ENCODE results near the gene RYK.

The RYK gene

DNA sequence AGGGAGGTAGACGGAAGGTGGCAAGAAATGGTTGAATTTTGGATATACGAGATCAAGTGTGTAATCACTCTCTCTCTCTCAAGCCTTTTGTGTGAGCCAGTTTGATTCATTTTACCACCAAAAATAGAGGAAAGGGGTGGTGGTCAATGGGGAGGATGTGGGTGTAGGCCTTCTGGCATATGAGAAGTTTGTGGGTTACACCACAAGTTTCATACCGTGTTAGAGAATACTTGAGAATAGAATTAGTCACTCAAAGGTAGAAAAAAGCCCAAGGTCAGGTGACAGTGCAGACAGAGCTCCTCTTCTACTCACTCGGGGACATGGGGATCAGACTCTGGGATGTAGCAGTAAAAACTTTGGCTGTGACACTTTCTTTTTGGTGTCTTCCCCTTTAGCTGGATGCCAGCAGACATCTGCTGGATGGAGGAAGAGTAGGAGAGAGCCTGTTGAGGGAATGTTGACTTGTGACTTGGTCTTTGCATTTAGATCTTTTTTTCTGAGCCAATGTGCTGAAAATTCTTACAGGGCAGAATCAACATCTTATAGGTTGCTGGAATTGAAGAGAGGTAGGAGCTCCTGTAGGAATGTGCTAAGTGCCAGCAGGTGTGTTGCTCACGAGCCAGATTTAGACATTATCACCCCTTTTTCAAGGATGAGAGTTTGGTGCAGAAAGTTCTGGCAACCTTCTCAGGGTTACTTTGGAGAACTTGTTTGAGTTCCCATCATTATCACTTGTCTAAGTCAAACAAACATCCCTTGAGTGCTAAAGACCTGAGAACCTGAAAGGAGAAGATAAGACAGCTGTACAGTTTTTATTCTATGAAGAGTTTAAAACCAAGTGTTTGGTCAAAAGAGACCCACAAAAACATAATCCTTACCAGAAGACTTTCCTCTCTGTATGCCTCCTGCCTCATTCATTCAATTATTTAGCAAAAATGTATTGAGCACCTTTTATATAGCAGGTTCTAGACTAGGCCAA is 43.9 kb upstream of the RYK start:
- no peaks in the 10 kb centered on the region for H3K79me2 ChIP-seq (ENCODE audit: insufficient read depth, low read length)
- no peak overlapping the region for H3K4me3 ChIP-seq (ENCODE audit: low read depth in 1 of 2, low read length in 2 of 2)
- peak; percentile 55 for DNase-seq
- H3K36me3 ChIP-seq (ENCODE audit: insufficient read depth, low read length): no peaks in the 10 kb centered on the region
- no peak overlapping the region for H3K9ac ChIP-seq (ENCODE audit: low read depth, low read length)
- H3K27ac ChIP-seq (ENCODE audit: low read length): no peak overlapping the region
- no peaks in the 10 kb centered on the region for H3K27me3 ChIP-seq (ENCODE audit: insufficient read depth, low read length, poor library complexity)
- no peak for TF ChIP-seq CTCF (IDR thresholded peaks at IDR 0.05; ENCODE audit: borderline replicate concordance, extremely low read depth, low read length, poor library complexity, severe bottlenecking)
- TF ChIP-seq EZH2 (IDR thresholded peaks at IDR 0.05; ENCODE audit: borderline replicate concordance, low read depth, low read length, severe bottlenecking): no peak
- H3K4me1 ChIP-seq (ENCODE audit: insufficient read depth, low read length): peaks cover 9% of the 10 kb centered on the region
- H3K9me3 ChIP-seq (ENCODE audit: insufficient read depth, low read length, severe bottlenecking): no peaks in the 10 kb centered on the region
- H3K4me2 ChIP-seq (ENCODE audit: insufficient read depth, low read length): no peak overlapping the region
- H2AFZ ChIP-seq (ENCODE audit: low read depth, low read length): no peak overlapping the region
- peak; percentile 97 for ATAC-seq (ENCODE audit: insufficient read depth, low read depth)
- no peaks in the 10 kb centered on the region for H4K20me1 ChIP-seq (ENCODE audit: insufficient read depth, low read length)

DNA sequence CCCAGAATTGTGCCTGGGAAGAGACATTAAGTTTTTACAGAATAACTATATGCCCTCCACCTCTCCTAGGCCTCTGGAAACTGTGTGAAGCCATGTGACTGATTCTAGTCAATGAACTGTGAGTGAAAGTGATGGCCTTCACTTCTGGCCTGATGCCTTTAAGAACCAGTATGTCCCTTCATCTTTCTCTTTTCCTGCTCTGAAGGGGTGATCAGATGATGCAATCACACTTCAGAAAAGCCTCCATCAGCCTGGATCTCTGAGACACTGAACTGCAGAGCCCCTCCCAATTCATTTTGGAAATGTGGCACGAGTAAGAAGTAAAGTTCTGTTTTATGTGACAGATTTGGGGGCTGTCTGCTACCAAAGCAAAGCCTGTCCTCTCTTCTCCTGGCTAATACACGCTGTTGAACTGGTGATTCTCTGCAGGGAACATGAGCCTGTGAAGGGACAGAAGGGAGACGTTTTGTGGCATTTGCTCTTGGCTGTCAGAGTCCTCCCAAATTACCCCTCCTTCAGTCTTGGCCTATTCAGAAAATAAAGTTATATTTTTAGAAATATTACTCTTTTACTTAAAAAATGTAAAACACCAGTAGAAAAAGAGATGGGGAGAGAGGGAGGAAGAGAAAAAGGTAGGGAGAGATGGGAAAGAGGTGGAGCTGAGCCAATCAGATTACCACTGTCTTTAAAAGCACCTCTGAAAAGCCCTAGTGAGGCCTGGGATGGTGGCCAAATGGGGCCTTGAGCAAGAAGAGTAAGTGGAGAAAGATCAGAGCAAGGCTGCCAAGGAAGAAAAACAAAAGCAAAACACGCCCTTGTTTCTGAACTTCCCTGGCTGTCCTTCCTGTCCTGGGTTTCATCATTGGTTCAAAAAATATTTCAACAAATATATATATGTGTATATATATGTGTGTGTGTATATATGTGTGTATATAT is 40.9 kb upstream of the RYK start:
- Histone ChIP-seq H3K4me3 (ENCODE audit: low read depth in 1 of 2, low read length in 2 of 2) (no peak overlapping the region), H3K27ac (ENCODE audit: low read length) (no peak overlapping the region), H3K36me3 (ENCODE audit: insufficient read depth, low read length) (no peaks in the 10 kb centered on the region), H3K27me3 (ENCODE audit: insufficient read depth, low read length, poor library complexity) (no peaks in the 10 kb centered on the region), H4K20me1 (ENCODE audit: insufficient read depth, low read length) (no peaks in the 10 kb centered on the region), H3K4me2 (ENCODE audit: insufficient read depth, low read length) (no peak overlapping the region), H3K79me2 (ENCODE audit: insufficient read depth, low read length) (no peaks in the 10 kb centered on the region), H3K9ac (ENCODE audit: low read depth, low read length) (no peak overlapping the region), H3K4me1 (ENCODE audit: insufficient read depth, low read length) (peaks cover 9% of the 10 kb centered on the region), H3K9me3 (ENCODE audit: insufficient read depth, low read length, severe bottlenecking) (no peaks in the 10 kb centered on the region), H2AFZ (ENCODE audit: low read depth, low read length) (no peak overlapping the region)
- no peak for DNase-seq
- no peak for ATAC-seq (ENCODE audit: insufficient read depth, low read depth)
- TF ChIP-seq EZH2 (IDR thresholded peaks at IDR 0.05; ENCODE audit: borderline replicate concordance, low read depth, low read length, severe bottlenecking): no peak

- Histone ChIP-seq H4K20me1 (ENCODE audit: insufficient read depth, low read length) (no peaks in the 10 kb centered on the region), H3K9ac (ENCODE audit: low read depth, low read length) (no peak overlapping the region), H3K27ac (ENCODE audit: low read length) (no peak overlapping the region), H3K9me3 (ENCODE audit: insufficient read depth, low read length, severe bottlenecking) (no peaks in the 10 kb centered on the region), H3K4me1 (ENCODE audit: insufficient read depth, low read length) (no peaks in the 10 kb centered on the region), H3K36me3 (ENCODE audit: insufficient read depth, low read length) (no peaks in the 10 kb centered on the region), H3K79me2 (ENCODE audit: insufficient read depth, low read length) (no peaks in the 10 kb centered on the region), H3K4me3 (ENCODE audit: low read depth in 1 of 2, low read length in 2 of 2) (no peak overlapping the region), H2AFZ (ENCODE audit: low read depth, low read length) (no peak overlapping the region), H3K4me2 (ENCODE audit: insufficient read depth, low read length) (no peak overlapping the region), H3K27me3 (ENCODE audit: insufficient read depth, low read length, poor library complexity) (no peaks in the 10 kb centered on the region)
- TF ChIP-seq CTCF (IDR thresholded peaks at IDR 0.05; ENCODE audit: borderline replicate concordance, extremely low read depth, low read length, poor library complexity, severe bottlenecking) (no peak), EZH2 (IDR thresholded peaks at IDR 0.05; ENCODE audit: borderline replicate concordance, low read depth, low read length, severe bottlenecking) (no peak)
- ATAC-seq (ENCODE audit: insufficient read depth, low read depth) (no peak), DNase-seq (no peak)
Measured at GRCh38 chr3:134287512-134287911, 36.9 kb upstream of the RYK start.
